Hepatocyte (in vitro differentiated cells): ENCODE data around the gene TTC6. TPM values are rescaled to one million over a fixed set of nuclear protein-coding genes. Genes with fewer than 3 reads are reported as not detected.

Experiments used
- DNase-seq: peaks from one replicate; pipeline ENCODE4 v3.0.0-alpha.2; 2016; ENCODE audit warnings: low spot score
- H2AFZ ChIP-seq: fragments of 200-600 bp; sonication (generic); 2 replicates; pipeline ENCODE4 v1.6.0; 2016; ENCODE audit warnings: antibody characterized with exemption, mild to moderate bottlenecking
- H3K27ac ChIP-seq: fragments of 200-600 bp; sonication (generic); 2 replicates; pipeline ENCODE4 v1.5.1; 2016; ENCODE audit warnings: mild to moderate bottlenecking
- H3K27me3 ChIP-seq: fragments of 200-600 bp; sonication (generic); 2 replicates; pipeline ENCODE4 v1.6.1; 2016
- H3K36me3 ChIP-seq: fragments of 200-600 bp; sonication (generic); replicated peaks from 2 replicates; pipeline ENCODE4 v1.5.1; 2016; ENCODE audit warnings: low read depth; ENCODE audit not compliant: insufficient read depth
- H3K4me1 ChIP-seq: fragments of 200-600 bp; sonication (generic); 2 replicates; pipeline ENCODE4 v1.5.1; 2016; ENCODE audit warnings: mild to moderate bottlenecking, moderate library complexity; ENCODE audit not compliant: insufficient read depth
- H3K4me2 ChIP-seq: fragments of 200-600 bp; sonication (generic); 2 replicates; pipeline ENCODE4 v1.6.0; 2016
- H3K4me3 ChIP-seq: fragments of 200-600 bp; sonication (generic); 2 replicates; pipeline ENCODE4 v1.5.1; 2016; ENCODE audit warnings: mild to moderate bottlenecking
- H3K79me2 ChIP-seq: fragments of 200-600 bp; sonication (generic); 2 replicates; pipeline ENCODE4 v1.6.0; 2017; ENCODE audit warnings: mild to moderate bottlenecking
- H3K9me2 ChIP-seq: fragments of 200-600 bp; sonication (generic); replicated peaks from 2 replicates; pipeline ENCODE4 v1.6.0; 2017; ENCODE audit warnings: mild to moderate bottlenecking; ENCODE audit not compliant: insufficient read depth
- H3K9me3 ChIP-seq: fragments of 200-600 bp; sonication (generic); 2 replicates; pipeline ENCODE4 v1.5.1; 2016; ENCODE audit warnings: low read depth, mild to moderate bottlenecking
- H4K20me1 ChIP-seq: fragments of 200-600 bp; sonication (generic); 2 replicates; pipeline ENCODE4 v1.6.0; 2016; ENCODE audit warnings: mild to moderate bottlenecking; ENCODE audit not compliant: insufficient read depth, poor library complexity, severe bottlenecking
- CTCF ChIP-seq: fragments of 200-600 bp; sonication (generic); IDR thresholded peaks from 2 replicates; pipeline ENCODE4 v1.5.1; 2016; ENCODE audit warnings: antibody characterized with exemption, mild to moderate bottlenecking; ENCODE audit not compliant: poor library complexity
- EZH2 ChIP-seq: fragments of 200-600 bp; sonication (generic); IDR thresholded peaks from 2 replicates; pipeline ENCODE4 v1.6.1; 2016; ENCODE audit warnings: antibody characterized with exemption, mild to moderate bottlenecking, borderline replicate concordance
- EZH2phosphoT487 ChIP-seq: fragments of 200-600 bp; sonication (generic); IDR thresholded peaks from one replicate; pipeline ENCODE4 v1.6.1; 2018; ENCODE audit warnings: antibody characterized with exemption, mild to moderate bottlenecking, low read depth, moderate library complexity; ENCODE audit not compliant: unreplicated experiment, severe bottlenecking
- WGBS: methylation state at CpG from one replicate; pipeline ENCODE4 v1.1.6; 2016; ENCODE audit warnings: low lambda C conversion rate; ENCODE audit errors: missing lambda C conversion rate; 5-methylcytosine and 5-hydroxymethylcytosine counted together
- polyA plus RNA-seq: library from polyadenylated mRNA; unstranded; fragments of >200 nt; fragmentation: Nextera tagmentation; extraction: Ambion mirVana; gene quantifications from 2 replicates; pipeline ENCODE4 v1.2.1, GENCODE V29; 2016
- total RNA-seq: library from RNA; depleted of rRNA; stranded (reverse); fragments of >200 nt; gene quantifications from 2 replicates; pipeline ENCODE4 v1.2.3, GENCODE V29; 2014

TTC6 gene
- total and polyA plus RNA-seq, 2 experiments from 2014 or later, result 6.4 to 20.8 TPM

- no peaks in the 10 kb centered on the region for H3K27me3 ChIP-seq
- no peaks in the 10 kb centered on the region for H3K36me3 ChIP-seq
- H2AFZ ChIP-seq, result no peak overlapping the region
- DNase-seq, result no peak
- H3K79me2 ChIP-seq, result no peaks in the 10 kb centered on the region
- H4K20me1 ChIP-seq, result no peaks in the 10 kb centered on the region
- no peak overlapping the region for H3K27ac ChIP-seq
- no peaks in the 10 kb centered on the region for H3K4me1 ChIP-seq
- H3K4me2 ChIP-seq, result no peak overlapping the region
- WGBS, result 74% methylated on average over 4 of the region's 4 CpGs
- H3K9me3 ChIP-seq, result no peaks in the 10 kb centered on the region
- H3K9me2 ChIP-seq, result no peaks in the 10 kb centered on the region
- no peak overlapping the region for H3K4me3 ChIP-seq
- TF ChIP-seq EZH2, result no peak
- no peak for TF ChIP-seq CTCF
- no peak for TF ChIP-seq EZH2phosphoT487
Measured at GRCh38 chr14:37637341-37637740, 41.9 kb downstream of the TTC6 start.

GRCh38 chr14:37638599-37638998 is 43.2 kb downstream of the TTC6 start:
- Histone ChIP-seq H3K36me3 (no peaks in the 10 kb centered on the region), H2AFZ (no peak overlapping the region), H3K27me3 (no peaks in the 10 kb centered on the region), H3K79me2 (no peaks in the 10 kb centered on the region), H3K9me3 (no peaks in the 10 kb centered on the region), H3K27ac (no peak overlapping the region), H3K4me3 (no peak overlapping the region), H3K9me2 (no peaks in the 10 kb centered on the region), H3K4me1 (no peaks in the 10 kb centered on the region), H3K4me2 (no peak overlapping the region), H4K20me1 (no peaks in the 10 kb centered on the region)
- 97% methylated on average over 2 of the region's 2 CpGs for WGBS
- TF ChIP-seq CTCF (no peak), EZH2 (no peak), EZH2phosphoT487 (no peak)
- DNase-seq, result no peak

- H2AFZ ChIP-seq, result no peak overlapping the region
- no peaks in the 10 kb centered on the region for H3K79me2 ChIP-seq
- H3K36me3 ChIP-seq, result no peaks in the 10 kb centered on the region
- WGBS, result 68% methylated on average over 1 of the region's 1 CpG
- H3K27ac ChIP-seq, result no peak overlapping the region
- TF ChIP-seq EZH2 (no peak), CTCF (no peak), EZH2phosphoT487 (peak; percentile 73)
- no peaks in the 10 kb centered on the region for H3K4me1 ChIP-seq
- DNase-seq, result no peak
- no peaks in the 10 kb centered on the region for H3K9me3 ChIP-seq
- H4K20me1 ChIP-seq, result no peaks in the 10 kb centered on the region
- H3K4me2 ChIP-seq, result peak overlapping the region; percentile 15
- no peaks in the 10 kb centered on the region for H3K27me3 ChIP-seq
- H3K9me2 ChIP-seq, result no peaks in the 10 kb centered on the region
- no peak overlapping the region for H3K4me3 ChIP-seq
Measured at GRCh38 chr14:37641117-37641516, 45.7 kb downstream of the TTC6 start.

GRCh38 chr14:37642125-37642524 is 46.7 kb downstream of the TTC6 start:
- H3K4me1 ChIP-seq, result no peaks in the 10 kb centered on the region
- H3K79me2 ChIP-seq, result no peaks in the 10 kb centered on the region
- H3K9me2 ChIP-seq, result no peaks in the 10 kb centered on the region
- no peak overlapping the region for H3K4me3 ChIP-seq
- TF ChIP-seq CTCF (no peak), EZH2phosphoT487 (no peak), EZH2 (no peak)
- H3K4me2 ChIP-seq, result no peak overlapping the region
- WGBS, result 92% methylated on average over 3 of the region's 3 CpGs
- no peak overlapping the region for H3K27ac ChIP-seq
- no peaks in the 10 kb centered on the region for H4K20me1 ChIP-seq
- no peak for DNase-seq
- H3K36me3 ChIP-seq, result no peaks in the 10 kb centered on the region
- no peaks in the 10 kb centered on the region for H3K27me3 ChIP-seq
- no peaks in the 10 kb centered on the region for H3K9me3 ChIP-seq
- H2AFZ ChIP-seq, result no peak overlapping the region
